GM23338 (cell line): ENCODE data around the gene ADAM8. TPM values are rescaled to one million over a fixed set of nuclear protein-coding genes. Genes with fewer than 3 reads are reported as not detected.
A peak's percentile ranks its signal among the peaks of the same experiment; 100 is the strongest.

ENCODE experiments used
- ATAC-seq: fragments of 200-7000 bp; cut with Tn5 transposase; 3 replicates; pipeline ENCODE4 v1.9.1; 2020
- DNase-seq: peaks from one replicate; pipeline ENCODE4 v3.0.0-alpha.2; 2015; ENCODE audit warnings: low spot score
- H2AFZ ChIP-seq: fragments of 200-600 bp; sonication (generic); 2 replicates; pipeline ENCODE4 v1.8.0; 2016; ENCODE audit warnings: antibody characterized with exemption, mild to moderate bottlenecking, moderate library complexity
- H3F3A ChIP-seq: fragments of 200-600 bp; sonication (generic); replicated peaks from 2 replicates; pipeline ENCODE4 v1.8.0; 2017; ENCODE audit warnings: antibody characterized with exemption, mixed run types, low read depth
- H3K27ac ChIP-seq: fragments of 200-600 bp; sonication (generic); 2 replicates; pipeline ENCODE4 v1.6.1; 2016; ENCODE audit warnings: low read depth
- H3K27me3 ChIP-seq: fragments of 200-600 bp; sonication (generic); 2 replicates; pipeline ENCODE4 v1.8.0; 2016; ENCODE audit warnings: mild to moderate bottlenecking, mixed run types, moderate library complexity; ENCODE audit not compliant: insufficient read depth
- H3K36me3 ChIP-seq: fragments of 200-600 bp; sonication (generic); 2 replicates; pipeline ENCODE4 v1.8.0; 2016; ENCODE audit warnings: mild to moderate bottlenecking; ENCODE audit not compliant: insufficient read depth
- H3K4me1 ChIP-seq: fragments of 200-600 bp; sonication (generic); 2 replicates; pipeline ENCODE4 v1.8.0; 2016; ENCODE audit warnings: mild to moderate bottlenecking, moderate library complexity; ENCODE audit not compliant: insufficient read depth
- H3K4me2 ChIP-seq: fragments of 200-600 bp; sonication (generic); 2 replicates; pipeline ENCODE4 v1.7.1; 2017; ENCODE audit warnings: mixed run types
- H3K4me3 ChIP-seq: fragments of 200-600 bp; sonication (generic); 2 replicates; pipeline ENCODE4 v1.6.1; 2016; ENCODE audit warnings: mixed run types
- H3K79me2 ChIP-seq: fragments of 200-600 bp; sonication (generic); replicated peaks from 2 replicates; pipeline ENCODE4 v1.8.0; 2017; ENCODE audit warnings: mild to moderate bottlenecking; ENCODE audit not compliant: insufficient read depth
- H3K9me2 ChIP-seq: fragments of 200-600 bp; sonication (generic); 2 replicates; pipeline ENCODE4 v1.8.0; 2017; ENCODE audit not compliant: insufficient read depth
- H4K20me1 ChIP-seq: fragments of 200-600 bp; sonication (generic); replicated peaks from 2 replicates; pipeline ENCODE4 v1.8.0; 2017; ENCODE audit warnings: mild to moderate bottlenecking; ENCODE audit not compliant: insufficient read depth
- H3K27ac Mint-ChIP-seq: 2 replicates; pipeline ENCODE4 v1.8.0; 2020; ENCODE audit warnings: inconsistent platforms, mild to moderate bottlenecking, moderate library complexity, mixed read lengths
- H3K27me3 Mint-ChIP-seq: 3 replicates; pipeline ENCODE4 v1.8.0; 2022; ENCODE audit warnings: low read depth, mild to moderate bottlenecking, moderate library complexity, mixed read lengths, inconsistent platforms; ENCODE audit not compliant: insufficient read depth, poor library complexity
- H3K36me3 Mint-ChIP-seq: 3 replicates; pipeline ENCODE4 v1.8.0; 2021; ENCODE audit warnings: low read depth, mild to moderate bottlenecking, inconsistent platforms, moderate library complexity, mixed read lengths
- H3K4me1 Mint-ChIP-seq: 3 replicates; pipeline ENCODE4 v1.8.0; 2020; ENCODE audit warnings: mild to moderate bottlenecking, inconsistent platforms, mixed read lengths
- H3K4me3 Mint-ChIP-seq: 3 replicates; pipeline ENCODE4 v1.8.0; 2021; ENCODE audit warnings: moderate library complexity, mild to moderate bottlenecking, inconsistent platforms, mixed read lengths
- H3K9me3 Mint-ChIP-seq: 3 replicates; pipeline ENCODE4 v1.8.0; 2020; ENCODE audit warnings: moderate library complexity, mild to moderate bottlenecking, inconsistent platforms, mixed read lengths
- CREB1 ChIP-seq: fragments of 250-450 bp; sonication (Bioruptor Pico); IDR thresholded peaks from 2 replicates; pipeline ENCODE4 v1.5.0; 2020; ENCODE audit warnings: low read depth, mild to moderate bottlenecking, moderate library complexity
- EZH2 ChIP-seq: fragments of 200-600 bp; sonication (generic); IDR thresholded peaks from one replicate; pipeline ENCODE4 v1.8.0; 2017; ENCODE audit warnings: antibody characterized with exemption, mild to moderate bottlenecking, low read depth; ENCODE audit not compliant: unreplicated experiment
- EZH2phosphoT487 ChIP-seq: fragments of 200-600 bp; sonication (generic); IDR thresholded peaks from one replicate; pipeline ENCODE4 v1.8.1; 2018; ENCODE audit warnings: antibody characterized with exemption; ENCODE audit not compliant: unreplicated experiment
- JUNB ChIP-seq: IDR thresholded peaks from one replicate; pipeline ENCODE4 v1.6.1; 2016; ENCODE audit warnings: antibody characterized with exemption; ENCODE audit not compliant: unreplicated experiment
- NANOG ChIP-seq: IDR thresholded peaks from 2 replicates; pipeline ENCODE4 v1.6.1; 2016; ENCODE audit warnings: antibody characterized with exemption, borderline replicate concordance
- POLR2AphosphoS5 ChIP-seq: IDR thresholded peaks from 2 replicates; pipeline ENCODE4 v1.6.1; 2016; ENCODE audit warnings: antibody characterized with exemption, low read depth
- STAT1 ChIP-seq: IDR thresholded peaks from one replicate; pipeline ENCODE4 v1.6.1; 2016; ENCODE audit warnings: antibody characterized with exemption; ENCODE audit not compliant: unreplicated experiment
- ZNF114 ChIP-seq: fragments of 250-450 bp; sonication (Bioruptor Pico); IDR thresholded peaks from 2 replicates; pipeline ENCODE4 v1.5.0; 2020; ENCODE audit warnings: mild to moderate bottlenecking, moderate library complexity
- ZNF331 ChIP-seq: fragments of 250-450 bp; sonication (Bioruptor Pico); IDR thresholded peaks from 2 replicates; pipeline ENCODE4 v1.5.0; 2020; ENCODE audit warnings: low read depth, mild to moderate bottlenecking, moderate library complexity
- polyA plus RNA-seq: library from polyadenylated mRNA; unstranded; fragments of >200 nt; fragmentation: Nextera tagmentation; extraction: Ambion mirVana; gene quantifications from 2 replicates; pipeline ENCODE4 v1.2.1, GENCODE V29; 2016
- total RNA-seq: library from RNA; depleted of rRNA; stranded (reverse); fragments of >200 nt; shearing (Covaris generic); gene quantifications from 2 replicates; pipeline ENCODE4 v1.2.3, GENCODE V29; 2014
- TF ChIP-seq, protein P1 (sequence below): fragments of 250-450 bp; sonication (Bioruptor Pico); IDR thresholded peaks from 2 replicates; pipeline ENCODE4 v1.5.0; 2020; ENCODE audit warnings: mild to moderate bottlenecking, moderate library complexity
- TF ChIP-seq, protein P2 (sequence below), 2 experiments: fragments of 200-600 bp in 1 of 2; sonication (generic) in 1 of 2; conservative IDR thresholded peaks; 2 replicates each; pipeline versions ENCODE4 v1.5.1 to v1.6.1; 2016 to 2017; ENCODE audit warnings: antibody characterized with exemption in 2 of 2, low read depth in 2 of 2, mild to moderate bottlenecking in 2 of 2, moderate library complexity in 1 of 2
- TF ChIP-seq, protein P3 (sequence below): IDR thresholded peaks from 2 replicates; pipeline ENCODE4 v1.6.1; 2016; ENCODE audit warnings: antibody characterized with exemption
- TF ChIP-seq, protein P4 (sequence below): IDR thresholded peaks from one replicate; pipeline ENCODE4 v1.6.1; 2018; ENCODE audit warnings: antibody characterized with exemption; ENCODE audit not compliant: unreplicated experiment

The ADAM8 gene
- total and polyA plus RNA-seq, 2 experiments from 2014 or later = 1.9 to 5.5 TPM

DNA sequence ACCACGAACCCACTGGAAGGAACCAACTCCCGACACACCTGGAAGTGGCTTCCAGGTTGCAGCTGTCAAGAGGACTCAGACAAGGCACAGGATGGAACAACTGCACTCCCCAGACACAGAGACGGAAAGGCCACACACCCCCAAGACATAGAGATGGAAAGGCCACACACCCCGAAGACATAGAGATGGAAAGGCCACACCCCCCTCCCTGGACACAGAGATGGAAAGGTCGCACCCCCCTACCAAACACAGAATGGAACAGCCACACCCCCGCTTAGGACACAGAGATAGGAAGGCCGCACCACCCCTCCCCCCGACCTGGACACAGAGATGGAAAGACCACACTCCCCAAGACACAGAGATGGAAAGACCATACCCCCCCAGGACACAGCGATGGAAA lies 39.6 kb upstream of the ADAM8 start:
- H4K20me1 ChIP-seq = no peaks in the 10 kb centered on the region
- no peaks in the 10 kb centered on the region for H3K4me1 ChIP-seq
- H3K36me3 ChIP-seq = no peaks in the 10 kb centered on the region; the same call in 1 of the 2 replicates
- Mint-ChIP-seq H3K4me1 (no peaks in the 10 kb centered on the region), H3K27ac (no peak overlapping the region), H3K9me3 (peaks cover 4% of the 10 kb centered on the region; the same call in 2 of the 3 replicates), H3K27me3 (peaks cover 24% of the 10 kb centered on the region), H3K36me3 (peaks cover 10% of the 10 kb centered on the region), H3K4me3 (no peak overlapping the region)
- no peak overlapping the region for H2AFZ ChIP-seq
- ATAC-seq = no peak
- H3K27me3 ChIP-seq = peaks cover 3% of the 10 kb centered on the region; the same call in 1 of the 2 replicates
- no peak for TF ChIP-seq STAT1
- TF ChIP-seq, protein P1, sequence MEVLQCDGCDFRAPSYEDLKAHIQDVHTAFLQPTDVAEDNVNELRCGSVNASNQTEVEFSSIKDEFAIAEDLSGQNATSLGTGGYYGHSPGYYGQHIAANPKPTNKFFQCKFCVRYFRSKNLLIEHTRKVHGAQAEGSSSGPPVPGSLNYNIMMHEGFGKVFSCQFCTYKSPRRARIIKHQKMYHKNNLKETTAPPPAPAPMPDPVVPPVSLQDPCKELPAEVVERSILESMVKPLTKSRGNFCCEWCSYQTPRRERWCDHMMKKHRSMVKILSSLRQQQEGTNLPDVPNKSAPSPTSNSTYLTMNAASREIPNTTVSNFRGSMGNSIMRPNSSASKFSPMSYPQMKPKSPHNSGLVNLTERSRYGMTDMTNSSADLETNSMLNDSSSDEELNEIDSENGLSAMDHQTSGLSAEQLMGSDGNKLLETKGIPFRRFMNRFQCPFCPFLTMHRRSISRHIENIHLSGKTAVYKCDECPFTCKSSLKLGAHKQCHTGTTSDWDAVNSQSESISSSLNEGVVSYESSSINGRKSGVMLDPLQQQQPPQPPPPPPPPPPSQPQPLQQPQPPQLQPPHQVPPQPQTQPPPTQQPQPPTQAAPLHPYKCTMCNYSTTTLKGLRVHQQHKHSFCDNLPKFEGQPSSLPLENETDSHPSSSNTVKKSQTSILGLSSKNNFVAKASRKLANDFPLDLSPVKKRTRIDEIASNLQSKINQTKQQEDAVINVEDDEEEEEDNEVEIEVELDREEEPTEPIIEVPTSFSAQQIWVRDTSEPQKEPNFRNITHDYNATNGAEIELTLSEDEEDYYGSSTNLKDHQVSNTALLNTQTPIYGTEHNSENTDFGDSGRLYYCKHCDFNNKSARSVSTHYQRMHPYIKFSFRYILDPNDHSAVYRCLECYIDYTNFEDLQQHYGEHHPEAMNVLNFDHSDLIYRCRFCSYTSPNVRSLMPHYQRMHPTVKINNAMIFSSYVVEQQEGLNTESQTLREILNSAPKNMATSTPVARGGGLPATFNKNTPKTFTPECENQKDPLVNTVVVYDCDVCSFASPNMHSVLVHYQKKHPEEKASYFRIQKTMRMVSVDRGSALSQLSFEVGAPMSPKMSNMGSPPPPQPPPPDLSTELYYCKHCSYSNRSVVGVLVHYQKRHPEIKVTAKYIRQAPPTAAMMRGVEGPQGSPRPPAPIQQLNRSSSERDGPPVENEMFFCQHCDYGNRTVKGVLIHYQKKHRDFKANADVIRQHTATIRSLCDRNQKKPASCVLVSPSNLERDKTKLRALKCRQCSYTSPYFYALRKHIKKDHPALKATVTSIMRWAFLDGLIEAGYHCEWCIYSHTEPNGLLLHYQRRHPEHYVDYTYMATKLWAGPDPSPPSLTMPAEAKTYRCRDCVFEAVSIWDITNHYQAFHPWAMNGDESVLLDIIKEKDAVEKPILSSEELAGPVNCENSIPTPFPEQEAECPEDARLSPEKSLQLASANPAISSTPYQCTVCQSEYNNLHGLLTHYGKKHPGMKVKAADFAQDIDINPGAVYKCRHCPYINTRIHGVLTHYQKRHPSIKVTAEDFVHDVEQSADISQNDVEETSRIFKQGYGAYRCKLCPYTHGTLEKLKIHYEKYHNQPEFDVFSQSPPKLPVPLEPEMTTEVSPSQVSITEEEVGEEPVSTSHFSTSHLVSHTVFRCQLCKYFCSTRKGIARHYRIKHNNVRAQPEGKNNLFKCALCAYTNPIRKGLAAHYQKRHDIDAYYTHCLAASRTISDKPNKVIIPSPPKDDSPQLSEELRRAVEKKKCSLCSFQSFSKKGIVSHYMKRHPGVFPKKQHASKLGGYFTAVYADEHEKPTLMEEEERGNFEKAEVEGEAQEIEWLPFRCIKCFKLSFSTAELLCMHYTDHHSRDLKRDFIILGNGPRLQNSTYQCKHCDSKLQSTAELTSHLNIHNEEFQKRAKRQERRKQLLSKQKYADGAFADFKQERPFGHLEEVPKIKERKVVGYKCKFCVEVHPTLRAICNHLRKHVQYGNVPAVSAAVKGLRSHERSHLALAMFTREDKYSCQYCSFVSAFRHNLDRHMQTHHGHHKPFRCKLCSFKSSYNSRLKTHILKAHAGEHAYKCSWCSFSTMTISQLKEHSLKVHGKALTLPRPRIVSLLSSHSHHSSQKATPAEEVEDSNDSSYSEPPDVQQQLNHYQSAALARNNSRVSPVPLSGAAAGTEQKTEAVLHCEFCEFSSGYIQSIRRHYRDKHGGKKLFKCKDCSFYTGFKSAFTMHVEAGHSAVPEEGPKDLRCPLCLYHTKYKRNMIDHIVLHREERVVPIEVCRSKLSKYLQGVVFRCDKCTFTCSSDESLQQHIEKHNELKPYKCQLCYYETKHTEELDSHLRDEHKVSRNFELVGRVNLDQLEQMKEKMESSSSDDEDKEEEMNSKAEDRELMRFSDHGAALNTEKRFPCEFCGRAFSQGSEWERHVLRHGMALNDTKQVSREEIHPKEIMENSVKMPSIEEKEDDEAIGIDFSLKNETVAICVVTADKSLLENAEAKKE = no peak
- no peak for TF ChIP-seq EZH2phosphoT487
- TF ChIP-seq, protein P2, sequence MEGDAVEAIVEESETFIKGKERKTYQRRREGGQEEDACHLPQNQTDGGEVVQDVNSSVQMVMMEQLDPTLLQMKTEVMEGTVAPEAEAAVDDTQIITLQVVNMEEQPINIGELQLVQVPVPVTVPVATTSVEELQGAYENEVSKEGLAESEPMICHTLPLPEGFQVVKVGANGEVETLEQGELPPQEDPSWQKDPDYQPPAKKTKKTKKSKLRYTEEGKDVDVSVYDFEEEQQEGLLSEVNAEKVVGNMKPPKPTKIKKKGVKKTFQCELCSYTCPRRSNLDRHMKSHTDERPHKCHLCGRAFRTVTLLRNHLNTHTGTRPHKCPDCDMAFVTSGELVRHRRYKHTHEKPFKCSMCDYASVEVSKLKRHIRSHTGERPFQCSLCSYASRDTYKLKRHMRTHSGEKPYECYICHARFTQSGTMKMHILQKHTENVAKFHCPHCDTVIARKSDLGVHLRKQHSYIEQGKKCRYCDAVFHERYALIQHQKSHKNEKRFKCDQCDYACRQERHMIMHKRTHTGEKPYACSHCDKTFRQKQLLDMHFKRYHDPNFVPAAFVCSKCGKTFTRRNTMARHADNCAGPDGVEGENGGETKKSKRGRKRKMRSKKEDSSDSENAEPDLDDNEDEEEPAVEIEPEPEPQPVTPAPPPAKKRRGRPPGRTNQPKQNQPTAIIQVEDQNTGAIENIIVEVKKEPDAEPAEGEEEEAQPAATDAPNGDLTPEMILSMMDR (conservative IDR thresholded peaks at IDR 0.05; ENCODE audit: low read depth in 2 of 2) = no peak
- TF ChIP-seq ZNF114 (CRISPR knock-in tag) = no peak
- no peak for TF ChIP-seq POLR2AphosphoS5
- no peak for TF ChIP-seq CREB1 (CRISPR knock-in tag)
- TF ChIP-seq JUNB = no peak
- TF ChIP-seq EZH2 = no peak
- no peak for TF ChIP-seq ZNF331 (CRISPR knock-in tag)
- TF ChIP-seq, protein P3, sequence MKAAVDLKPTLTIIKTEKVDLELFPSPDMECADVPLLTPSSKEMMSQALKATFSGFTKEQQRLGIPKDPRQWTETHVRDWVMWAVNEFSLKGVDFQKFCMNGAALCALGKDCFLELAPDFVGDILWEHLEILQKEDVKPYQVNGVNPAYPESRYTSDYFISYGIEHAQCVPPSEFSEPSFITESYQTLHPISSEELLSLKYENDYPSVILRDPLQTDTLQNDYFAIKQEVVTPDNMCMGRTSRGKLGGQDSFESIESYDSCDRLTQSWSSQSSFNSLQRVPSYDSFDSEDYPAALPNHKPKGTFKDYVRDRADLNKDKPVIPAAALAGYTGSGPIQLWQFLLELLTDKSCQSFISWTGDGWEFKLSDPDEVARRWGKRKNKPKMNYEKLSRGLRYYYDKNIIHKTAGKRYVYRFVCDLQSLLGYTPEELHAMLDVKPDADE = no peak
- TF ChIP-seq, protein P4, sequence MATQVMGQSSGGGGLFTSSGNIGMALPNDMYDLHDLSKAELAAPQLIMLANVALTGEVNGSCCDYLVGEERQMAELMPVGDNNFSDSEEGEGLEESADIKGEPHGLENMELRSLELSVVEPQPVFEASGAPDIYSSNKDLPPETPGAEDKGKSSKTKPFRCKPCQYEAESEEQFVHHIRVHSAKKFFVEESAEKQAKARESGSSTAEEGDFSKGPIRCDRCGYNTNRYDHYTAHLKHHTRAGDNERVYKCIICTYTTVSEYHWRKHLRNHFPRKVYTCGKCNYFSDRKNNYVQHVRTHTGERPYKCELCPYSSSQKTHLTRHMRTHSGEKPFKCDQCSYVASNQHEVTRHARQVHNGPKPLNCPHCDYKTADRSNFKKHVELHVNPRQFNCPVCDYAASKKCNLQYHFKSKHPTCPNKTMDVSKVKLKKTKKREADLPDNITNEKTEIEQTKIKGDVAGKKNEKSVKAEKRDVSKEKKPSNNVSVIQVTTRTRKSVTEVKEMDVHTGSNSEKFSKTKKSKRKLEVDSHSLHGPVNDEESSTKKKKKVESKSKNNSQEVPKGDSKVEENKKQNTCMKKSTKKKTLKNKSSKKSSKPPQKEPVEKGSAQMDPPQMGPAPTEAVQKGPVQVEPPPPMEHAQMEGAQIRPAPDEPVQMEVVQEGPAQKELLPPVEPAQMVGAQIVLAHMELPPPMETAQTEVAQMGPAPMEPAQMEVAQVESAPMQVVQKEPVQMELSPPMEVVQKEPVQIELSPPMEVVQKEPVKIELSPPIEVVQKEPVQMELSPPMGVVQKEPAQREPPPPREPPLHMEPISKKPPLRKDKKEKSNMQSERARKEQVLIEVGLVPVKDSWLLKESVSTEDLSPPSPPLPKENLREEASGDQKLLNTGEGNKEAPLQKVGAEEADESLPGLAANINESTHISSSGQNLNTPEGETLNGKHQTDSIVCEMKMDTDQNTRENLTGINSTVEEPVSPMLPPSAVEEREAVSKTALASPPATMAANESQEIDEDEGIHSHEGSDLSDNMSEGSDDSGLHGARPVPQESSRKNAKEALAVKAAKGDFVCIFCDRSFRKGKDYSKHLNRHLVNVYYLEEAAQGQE = no peak
- no peak for TF ChIP-seq NANOG
- no peaks in the 10 kb centered on the region for H3K79me2 ChIP-seq
- H3K4me2 ChIP-seq = no peak overlapping the region
- DNase-seq = peak; percentile 27
- no peaks in the 10 kb centered on the region for H3K9me2 ChIP-seq
- H3F3A ChIP-seq = peaks cover 2% of the 10 kb centered on the region; the same call in 1 of the 2 replicates
- H3K4me3 ChIP-seq = no peak overlapping the region
- H3K27ac ChIP-seq = no peak overlapping the region
